Upper lobe of right lung (tissue), 1 donor: Measurements from ENCODE around the gene CYP4F2. TPM values are rescaled to one million over a fixed set of nuclear protein-coding genes. Genes with fewer than 3 reads are reported as not detected.
"Not testable (repeated sequence)": the region's sequence is repeated elsewhere in the genome, so short reads cannot be mapped to it uniquely, and the experiment has no call there.

Source experiments
- ATAC-seq: fragments of 200-7000 bp; cut with Tn5 transposase; one replicate; pipeline ENCODE4 v1.9.1; 2020; ENCODE audit warnings: mild to moderate bottlenecking, moderate library complexity
- DNase-seq: peaks from one replicate; pipeline ENCODE4 v3.0.0-alpha.2; 2020
- H3K27ac ChIP-seq: fragments of 200-600 bp; one replicate; pipeline ENCODE4 v1.8.0; 2022
- H3K27me3 ChIP-seq: fragments of 200-600 bp; one replicate; pipeline ENCODE4 v1.8.0; 2022; ENCODE audit warnings: mild to moderate bottlenecking
- H3K36me3 ChIP-seq: fragments of 200-600 bp; one replicate; pipeline ENCODE4 v1.8.0; 2022
- H3K4me1 ChIP-seq: fragments of 200-600 bp; one replicate; pipeline ENCODE4 v1.8.0; 2022
- H3K4me3 ChIP-seq: fragments of 200-600 bp; one replicate; pipeline ENCODE4 v1.8.0; 2022; ENCODE audit warnings: mild to moderate bottlenecking
- H3K9me3 ChIP-seq: fragments of 200-600 bp; one replicate; pipeline ENCODE4 v1.8.0; 2022
- intact Hi-C: fragments of 100-400 bp; cut with DNase I; formaldehyde crosslinking; loops from one replicate; pipeline ENCODE4 v1.11.0; 2022
- total RNA-seq: library from RNA; stranded (reverse); fragmentation: NEBNext Ultra II Directional; extraction: Animal tissue kit (Norgen Biotek cat#: 25700); gene quantifications from one replicate; pipeline ENCODE4 v1.2.1, GENCODE V29; 2021
- TF ChIP-seq, protein P1 (sequence below): fragments of 200-600 bp; IDR thresholded peaks from one replicate; pipeline ENCODE4 v1.8.0; 2022; ENCODE audit warnings: antibody characterized with exemption
- donor health status: DM: no; HTN: yes; CAD: no; lungs with severe emphysema.

The CYP4F2 gene
- total RNA-seq, 1 donor from 2014 or later = not detected

DNA sequence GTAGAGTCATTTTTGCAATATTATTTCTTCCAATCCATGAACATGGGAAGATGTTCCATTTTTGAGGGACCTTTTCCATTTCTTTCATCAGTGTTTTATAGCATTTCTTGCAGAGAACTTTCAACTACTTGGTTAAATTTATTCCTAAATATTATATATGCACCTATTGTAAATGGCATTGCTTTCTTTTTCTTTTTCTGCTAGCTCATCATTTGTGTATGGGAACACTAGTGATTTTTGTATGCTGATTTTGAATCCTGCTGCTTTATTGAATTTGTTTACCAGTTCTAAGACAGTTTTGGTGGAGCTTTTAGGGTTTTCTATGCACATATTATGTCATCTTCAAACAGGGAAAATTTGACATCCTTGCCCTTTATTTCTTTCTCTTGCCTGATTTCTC lies 7.2 kb upstream of the CYP4F2 start:
- Histone ChIP-seq H3K9me3 (no peaks in the 10 kb centered on the region), H3K36me3 (no peaks in the 10 kb centered on the region), H3K27ac (no peak overlapping the region), H3K4me3 (no peak overlapping the region), H3K4me1 (no peaks in the 10 kb centered on the region), H3K27me3 (peaks cover 4% of the 10 kb centered on the region)
- ATAC-seq = no peak
- no peak for DNase-seq
- intact Hi-C loops = no loop called here
- TF ChIP-seq, protein P1, sequence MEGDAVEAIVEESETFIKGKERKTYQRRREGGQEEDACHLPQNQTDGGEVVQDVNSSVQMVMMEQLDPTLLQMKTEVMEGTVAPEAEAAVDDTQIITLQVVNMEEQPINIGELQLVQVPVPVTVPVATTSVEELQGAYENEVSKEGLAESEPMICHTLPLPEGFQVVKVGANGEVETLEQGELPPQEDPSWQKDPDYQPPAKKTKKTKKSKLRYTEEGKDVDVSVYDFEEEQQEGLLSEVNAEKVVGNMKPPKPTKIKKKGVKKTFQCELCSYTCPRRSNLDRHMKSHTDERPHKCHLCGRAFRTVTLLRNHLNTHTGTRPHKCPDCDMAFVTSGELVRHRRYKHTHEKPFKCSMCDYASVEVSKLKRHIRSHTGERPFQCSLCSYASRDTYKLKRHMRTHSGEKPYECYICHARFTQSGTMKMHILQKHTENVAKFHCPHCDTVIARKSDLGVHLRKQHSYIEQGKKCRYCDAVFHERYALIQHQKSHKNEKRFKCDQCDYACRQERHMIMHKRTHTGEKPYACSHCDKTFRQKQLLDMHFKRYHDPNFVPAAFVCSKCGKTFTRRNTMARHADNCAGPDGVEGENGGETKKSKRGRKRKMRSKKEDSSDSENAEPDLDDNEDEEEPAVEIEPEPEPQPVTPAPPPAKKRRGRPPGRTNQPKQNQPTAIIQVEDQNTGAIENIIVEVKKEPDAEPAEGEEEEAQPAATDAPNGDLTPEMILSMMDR = no peak

DNA sequence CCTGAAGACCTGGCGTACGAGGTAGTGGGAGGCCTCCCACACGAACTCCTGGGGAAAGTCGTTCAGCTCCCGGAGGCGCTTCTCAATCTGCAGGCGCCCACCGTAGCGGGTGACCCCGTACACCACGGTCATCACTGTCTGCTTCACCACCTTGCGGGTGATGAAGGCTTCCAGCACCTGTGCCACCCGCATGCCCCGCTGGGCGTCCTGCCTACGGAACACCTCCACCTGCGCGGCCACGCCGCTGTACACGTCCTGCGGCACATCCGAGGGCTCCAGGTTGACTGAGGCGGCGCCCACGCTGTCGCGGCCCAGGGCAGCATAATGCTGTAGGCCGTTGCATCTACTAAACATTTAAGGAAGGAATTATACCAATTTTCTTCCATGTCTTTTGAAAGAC lies 5.0 kb upstream of the CYP4F2 start:
- H3K9me3 ChIP-seq, ATAC-seq, H3K4me3 ChIP-seq, H3K27ac ChIP-seq, H3K27me3 ChIP-seq, intact Hi-C loops, H3K4me1 ChIP-seq, DNase-seq, H3K36me3 ChIP-seq: not testable (repeated sequence)

DNA sequence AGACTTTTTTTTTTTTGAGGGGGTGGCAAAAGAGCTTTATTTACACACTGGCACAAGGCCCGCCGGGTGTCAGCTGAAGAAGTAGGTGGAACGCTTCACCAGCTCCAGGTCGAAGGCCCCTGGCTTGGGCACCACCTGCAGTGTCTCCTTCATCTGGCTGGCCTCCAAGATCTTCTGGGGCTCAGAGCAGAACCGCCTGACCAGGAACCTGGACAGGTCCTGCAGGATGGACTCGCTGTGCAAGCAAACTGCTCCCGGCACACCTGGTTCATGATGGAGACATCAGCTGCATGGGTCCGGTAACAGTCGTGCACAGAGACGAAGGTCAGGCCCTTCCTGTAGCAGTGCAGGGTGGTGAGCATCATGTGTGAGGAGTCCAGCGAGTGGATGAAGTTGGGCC lies 4.4 kb upstream of the CYP4F2 start:
- no peak overlapping the region for H3K27ac ChIP-seq
- H3K4me3 ChIP-seq = no peak overlapping the region
- DNase-seq (no peak), ATAC-seq (no peak)
- peaks cover 4% of the 10 kb centered on the region for H3K27me3 ChIP-seq
- intact Hi-C loops = no loop called here
- no peaks in the 10 kb centered on the region for H3K4me1 ChIP-seq
- no peaks in the 10 kb centered on the region for H3K36me3 ChIP-seq
- TF ChIP-seq, protein P1 = no peak
- H3K9me3 ChIP-seq = no peaks in the 10 kb centered on the region

DNA sequence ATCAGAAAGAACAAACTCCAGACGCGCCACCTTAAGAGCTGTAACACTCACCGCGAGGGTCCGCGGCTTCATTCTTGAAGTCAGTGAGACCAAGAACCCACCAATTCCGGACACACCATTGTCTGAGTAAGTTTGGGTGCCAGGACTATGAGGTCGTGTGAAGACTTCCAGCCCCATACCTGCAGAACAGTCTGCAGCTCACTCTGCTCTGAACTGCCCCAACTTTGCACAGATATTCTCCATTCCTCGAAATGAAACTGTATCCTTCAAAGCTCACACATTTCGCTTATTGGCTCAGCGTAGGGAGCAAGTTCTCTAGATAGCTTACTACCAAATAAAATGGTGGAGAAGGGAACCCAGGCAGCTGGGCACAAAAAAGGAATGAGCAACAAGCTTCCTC lies 2.6 kb upstream of the CYP4F2 start:
- Histone ChIP-seq H3K27ac (no peak overlapping the region), H3K36me3 (no peaks in the 10 kb centered on the region), H3K9me3 (no peaks in the 10 kb centered on the region), H3K27me3 (peaks cover 4% of the 10 kb centered on the region), H3K4me3 (no peak overlapping the region), H3K4me1 (no peaks in the 10 kb centered on the region)
- ATAC-seq = no peak
- DNase-seq = no peak
- TF ChIP-seq, protein P1 = no peak
- intact Hi-C loops = no loop called here

DNA sequence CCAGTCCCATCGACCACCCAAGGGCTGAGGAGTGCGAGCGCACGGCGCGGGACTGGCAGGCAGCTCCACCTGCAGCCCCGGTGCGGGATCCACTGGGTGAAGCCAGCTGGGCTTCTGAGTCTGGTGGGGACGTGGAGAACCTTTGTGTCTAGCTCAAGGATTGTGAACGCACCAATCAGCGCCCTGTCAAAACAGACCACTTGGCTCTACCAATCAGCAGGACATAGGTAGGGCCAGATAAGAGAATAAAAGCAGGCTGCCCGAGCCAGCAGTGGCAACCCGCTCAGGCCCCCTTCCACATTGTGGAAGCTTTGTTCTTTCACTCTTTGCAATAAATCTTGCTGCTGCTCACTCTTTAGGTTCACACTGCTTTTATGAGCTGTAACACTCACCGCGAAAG lies 2.2 kb upstream of the CYP4F2 start:
- intact Hi-C loops, ATAC-seq, H3K4me1 ChIP-seq, H3K9me3 ChIP-seq, H3K36me3 ChIP-seq, H3K27me3 ChIP-seq, H3K27ac ChIP-seq, H3K4me3 ChIP-seq, DNase-seq: not testable (repeated sequence)

DNA sequence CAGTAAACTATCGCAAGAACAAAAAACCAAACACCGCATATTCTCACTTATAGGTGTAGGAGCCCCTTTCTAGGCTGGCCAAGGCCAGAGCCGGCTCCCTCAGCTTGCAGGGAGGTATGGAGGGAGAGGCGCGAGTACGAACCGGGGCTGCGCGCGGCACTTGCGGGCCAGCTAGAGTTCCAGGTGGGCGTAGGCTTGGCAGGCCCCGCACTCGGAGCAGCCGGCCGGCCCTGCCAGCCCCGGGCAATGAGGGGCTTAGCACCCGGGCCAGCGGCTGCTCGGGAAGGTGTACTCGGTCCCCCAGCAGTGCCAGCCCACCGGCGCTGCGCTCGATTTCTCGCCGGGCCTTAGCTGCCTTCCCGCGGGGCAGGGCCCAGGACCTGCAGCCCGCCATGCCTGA lies 1.7 kb upstream of the CYP4F2 start:
- DNase-seq, intact Hi-C loops, H3K4me1 ChIP-seq, H3K27me3 ChIP-seq, H3K4me3 ChIP-seq, H3K36me3 ChIP-seq, H3K9me3 ChIP-seq, H3K27ac ChIP-seq, ATAC-seq: not testable (repeated sequence)

DNA sequence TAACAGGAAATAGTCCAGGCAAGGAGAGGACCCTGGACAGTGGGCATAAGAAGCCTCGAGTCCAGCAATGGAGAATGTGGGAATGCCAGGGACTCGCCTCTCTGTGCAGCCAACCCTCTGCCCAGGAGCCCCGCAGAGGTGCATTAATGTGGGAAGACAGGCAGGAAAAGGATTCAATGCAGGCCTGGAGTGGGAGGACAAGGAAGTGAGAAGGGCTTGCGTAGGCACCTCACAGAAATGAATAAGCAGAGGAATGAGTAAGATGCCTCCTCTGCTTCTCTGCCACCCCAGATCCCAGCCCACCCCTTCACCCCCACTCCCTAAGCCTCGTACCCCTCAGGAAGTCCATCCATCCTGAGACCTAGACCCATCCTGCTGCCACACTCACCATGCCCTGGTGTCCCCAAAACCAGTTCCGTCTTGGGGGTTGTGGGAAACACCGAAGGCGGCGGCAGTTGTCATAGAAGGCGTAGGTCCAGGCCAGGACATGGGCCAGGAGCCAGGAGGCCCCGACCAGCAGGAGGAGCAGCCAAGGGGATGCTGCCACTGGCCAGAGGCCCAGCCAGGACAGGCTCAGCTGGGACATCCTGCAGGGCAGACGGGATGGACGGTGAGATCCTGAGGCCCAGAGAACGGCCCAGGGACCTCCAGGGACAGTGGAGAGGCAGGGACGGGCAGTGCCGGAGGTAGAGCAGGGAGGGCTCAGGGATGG lies 692 bp downstream of the CYP4F2 start:
- no peak for DNase-seq
- no peak for ATAC-seq

More for the DNA sequence above, 692 bp downstream of the CYP4F2 start:
- Histone ChIP-seq H3K27me3 (peaks cover 4% of the 10 kb centered on the region), H3K27ac (no peak overlapping the region), H3K9me3 (no peaks in the 10 kb centered on the region), H3K36me3 (no peaks in the 10 kb centered on the region), H3K4me3 (no peak overlapping the region), H3K4me1 (no peaks in the 10 kb centered on the region)
- TF ChIP-seq, protein P1 = no peak
- intact Hi-C loops = no loop called here
